Heart right ventricle (tissue), 16 donors: Measurements from ENCODE around the gene GTPBP4. TPM values are rescaled to one million over a fixed set of nuclear protein-coding genes. Genes with fewer than 3 reads are reported as not detected.
"Not testable (repeated sequence)": the region's sequence is repeated elsewhere in the genome, so short reads cannot be mapped to it uniquely, and the experiment has no call there.

Source experiments
- ATAC-seq, 8 donors: fragments of 200-7000 bp; cut with Tn5 transposase; one replicate each; pipeline ENCODE4 v1.9.1; 2020; ENCODE audit warnings: mild to moderate bottlenecking in 8 of 8, moderate library complexity in 8 of 8, moderate number of reproducible peaks in 1 of 8
- DNase-seq, 2 donors: peaks; one replicate each; pipeline ENCODE4 v3.0.0-alpha.2; 2020
- H3K27ac ChIP-seq, 10 donors: fragments of 200-600 bp; sonication (generic) in 2 of 10; one replicate each; pipeline versions ENCODE4 v1.5.0 to v1.8.0; 2020 to 2022; ENCODE audit warnings: mild to moderate bottlenecking in 3 of 10
- H3K27me3 ChIP-seq, 7 donors: fragments of 200-600 bp; one replicate each; pipeline ENCODE4 v1.8.0; 2021 to 2022; ENCODE audit warnings: mild to moderate bottlenecking in 2 of 7
- H3K36me3 ChIP-seq, 9 donors: fragments of 200-600 bp; sonication (generic) in 1 of 9; one replicate each; pipeline versions ENCODE4 v1.5.0 to v1.8.0; 2020 to 2022; ENCODE audit warnings: mild to moderate bottlenecking in 2 of 9
- H3K4me1 ChIP-seq, 9 donors: fragments of 200-600 bp; sonication (generic) in 1 of 9; one replicate each; pipeline versions ENCODE4 v1.5.0 to v1.8.0; 2020 to 2022; ENCODE audit warnings: mild to moderate bottlenecking in 4 of 9
- H3K4me3 ChIP-seq, 10 donors: fragments of 200-600 bp; sonication (generic) in 2 of 10; one replicate each; pipeline versions ENCODE4 v1.5.0 to v1.8.0; 2020 to 2022; ENCODE audit warnings: mild to moderate bottlenecking in 7 of 10, moderate library complexity in 2 of 10
- H3K9me3 ChIP-seq, 11 donors: fragments of 200-600 bp in 10 of 11; sonication (generic) in 2 of 11; one replicate each; pipeline versions ENCODE4 v1.5.0 to v1.8.0; 2013 to 2022; ENCODE audit warnings: mild to moderate bottlenecking in 2 of 11, control low read depth in 1 of 11, moderate library complexity in 1 of 11
- CTCF ChIP-seq, 9 donors: fragments of 200-600 bp; sonication (generic) in 2 of 9; IDR thresholded peaks; one replicate each; pipeline versions ENCODE4 v1.5.0 to v1.8.0; 2021 to 2022; ENCODE audit warnings: antibody characterized with exemption in 9 of 9, mild to moderate bottlenecking in 5 of 9, moderate library complexity in 1 of 9
- WGBS, 2 donors: extraction: QIAGEN DNeasy Blood & Tissue Kit; methylation state at CpG; one replicate each; pipeline ENCODE4 v1.1.7; 2013; ENCODE audit warnings: inconsistent platforms in 1 of 2; 5-methylcytosine and 5-hydroxymethylcytosine counted together
- intact Hi-C, 10 donors: fragments of 100-400 bp; cut with DNase I; formaldehyde crosslinking; loops; one replicate each; pipeline versions ENCODE4 v1.11.1 to v1.14.2; 2022
- polyA plus RNA-seq, 2 donors: library from polyadenylated mRNA; stranded (reverse); fragments of 200-250 nt; gene quantifications; one replicate each; pipeline ENCODE4 v1.2.3, GENCODE V29; 2013
- total RNA-seq, 10 donors: library from RNA; stranded (reverse); fragmentation: NEBNext Ultra II Directional in 3 of 10; extraction: Animal tissue kit (Norgen Biotek cat#: 25700) in 3 of 10; gene quantifications; one replicate each; pipeline versions ENCODE4 v1.2.1 to v1.2.4, GENCODE V29; 2021 to 2023
- donor health status: Arrhythmogenic right ventricular cardiomyopathy.
- donor health status: ischemic (EF 13 %, LVEDD 7.1; RV severe dilation, severe dysfunction).
- donor health status: healthy with polysubstance abuse.
- donor health status: DM: no; HTN: yes; CAD: no.
- donor health status: DM: no; HTN: no; CAD: no.
- donor health status: ischemic (EF 25% LVEDD 6.9; RV normal size, moderate dysfunction).
- donor health status: ischemic (EF 25% LVEDD 5.7; RV mildly dilated, moderate dysfunction).
- donor health status: healthy.
- donor health status: DM: yes; HTN: yes; CAD: no.
- donor health status: Ischemic cardiomyopathy.
- donor health status: ischemic (EF 35%, LVEDD 5.7; RV mildly dilated, moderate dysfunction).
- donor health status: nonischemic (EF 11% LVEDD 7.7; RV severe dilation, severe dysfunction).
- donor health status: DM: yes; HTN: yes; CAD: no.
- donor health status: PGD.
- donor health status: ischemic (EF 29% LVEDD 5.4; RV normal size, mild dysfunction).
- donor health status: nonischemic (EF 23%, LVEDD 6.1; RV moderate dilation, normal function).

Gene GTPBP4
- total and polyA plus RNA-seq, 12 donors: 13.0 to 44.9 (median 29.4) TPM

DNA sequence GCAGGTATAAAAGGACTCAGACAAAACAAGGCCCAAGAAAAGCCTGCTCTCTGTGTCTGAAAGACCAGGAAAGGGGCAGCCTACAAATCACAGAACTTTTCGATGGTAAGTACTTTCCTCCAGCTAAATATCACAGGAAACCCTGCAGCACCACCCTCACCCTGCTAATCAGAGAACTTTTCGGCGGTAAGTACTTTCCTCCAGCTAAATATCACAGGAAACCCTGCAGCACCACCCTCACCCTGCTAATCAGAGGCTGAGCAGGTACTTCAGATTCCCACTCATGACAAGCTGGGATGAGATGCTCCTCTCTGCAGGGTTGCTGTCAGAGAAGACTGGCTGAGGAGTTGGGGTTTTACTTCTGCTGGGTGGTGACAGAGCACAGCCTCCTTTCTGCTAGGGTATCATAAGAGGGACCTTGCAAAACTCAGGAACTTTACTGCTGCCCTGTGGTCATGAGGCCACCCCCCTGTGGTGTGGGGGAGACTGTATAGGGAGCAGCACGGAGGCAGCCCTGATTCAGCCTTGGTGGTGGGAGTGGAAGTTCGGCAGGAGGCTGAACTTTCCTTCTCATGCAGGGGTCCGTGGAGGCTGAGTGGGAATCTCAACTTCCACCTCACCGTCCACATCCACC lies 75.1 kb downstream of the GTPBP4 start:
- intact Hi-C loops: no loop called here
- no peaks in the 10 kb centered on the region for H3K9me3 ChIP-seq
- no peak for TF ChIP-seq CTCF (IDR thresholded peaks at IDR 0.05)
- H3K27me3 ChIP-seq: no peaks in the 10 kb centered on the region
- H3K36me3 ChIP-seq: peaks cover 0 to 26% (median 0%) of the 10 kb centered on the region in 9 donors
- 59 to 68% methylated on average over 7 of the region's 7 CpGs for WGBS, 2 donors
- DNase-seq: no peak
- peaks cover 3 to 61% (median 43%) of the 10 kb centered on the region in 9 donors for H3K4me1 ChIP-seq
- H3K4me3 ChIP-seq: no peak overlapping the region
- H3K27ac ChIP-seq: peak overlapping the region in 2 of 10 donors; percentile 2 to 69
- peak in 3 of 8 donors; percentile 14 to 46 (median 38) for ATAC-seq

DNA sequence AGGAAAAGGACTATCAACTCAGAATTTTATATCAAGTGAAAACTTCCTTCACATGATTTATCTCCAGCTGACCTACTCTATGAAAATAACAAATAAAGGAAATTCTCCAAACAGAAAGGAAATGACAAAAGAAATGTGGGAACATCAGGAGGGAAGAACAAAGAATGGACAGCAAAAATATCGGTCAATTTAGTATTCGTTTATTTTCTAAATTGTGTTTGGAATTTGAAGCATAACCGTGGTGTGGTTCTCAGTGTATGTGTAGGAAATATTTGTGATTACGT lies 76.7 kb downstream of the GTPBP4 start:
- no peak for DNase-seq
- no peaks in the 10 kb centered on the region for H3K9me3 ChIP-seq
- peaks cover 0 to 13% (median 0%) of the 10 kb centered on the region in 9 donors for H3K36me3 ChIP-seq
- no peak for TF ChIP-seq CTCF (IDR thresholded peaks at IDR 0.05)
- WGBS, 2 donors: 80 to 84% methylated on average over 4 of the region's 4 CpGs
- ATAC-seq: no peak
- H3K4me1 ChIP-seq: peaks cover 0 to 60% (median 28%) of the 10 kb centered on the region in 9 donors
- no peaks in the 10 kb centered on the region for H3K27me3 ChIP-seq
- no peak overlapping the region for H3K4me3 ChIP-seq
- intact Hi-C loops: no loop called here
- no peak overlapping the region for H3K27ac ChIP-seq

DNA sequence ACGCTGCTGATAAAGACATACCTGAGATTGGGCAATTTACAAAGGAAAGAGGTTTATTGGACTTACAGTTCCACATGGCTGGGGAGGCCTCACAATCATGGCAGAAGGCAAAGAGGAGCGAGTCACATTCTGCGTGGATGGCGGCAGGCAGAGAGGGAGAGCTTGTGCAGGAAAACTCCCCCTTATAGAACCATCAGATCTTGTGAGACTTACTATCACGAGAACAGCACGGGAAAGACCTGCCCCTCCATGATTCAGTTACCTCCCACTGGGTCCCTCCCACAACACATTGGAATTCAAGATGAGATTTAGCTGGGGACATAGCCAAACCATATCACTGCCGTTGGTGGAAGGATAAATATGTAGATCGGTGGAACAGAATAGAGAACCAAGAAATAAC lies 78.5 kb downstream of the GTPBP4 start:
- Histone ChIP-seq H3K4me1 (peaks cover 0 to 53% (median 19%) of the 10 kb centered on the region in 9 donors), H3K36me3 (peaks cover 0 to 14% (median 2%) of the 10 kb centered on the region in 9 donors)
- H3K27ac ChIP-seq, DNase-seq, H3K27me3 ChIP-seq, intact Hi-C loops, H3K9me3 ChIP-seq, H3K4me3 ChIP-seq, ATAC-seq: not testable (repeated sequence)
- WGBS, 2 donors: 77 to 79% methylated on average over 8 of the region's 8 CpGs

- intact Hi-C loops: no loop called here
- ATAC-seq: no peak
- 89 to 91% methylated on average over 10 of the region's 10 CpGs for WGBS, 2 donors
- Histone ChIP-seq H3K9me3 (no peaks in the 10 kb centered on the region), H3K36me3 (peaks cover 0 to 26% (median 9%) of the 10 kb centered on the region in 9 donors), H3K27ac (no peak overlapping the region), H3K4me3 (no peak overlapping the region), H3K27me3 (no peaks in the 10 kb centered on the region), H3K4me1 (peaks cover 0 to 35% (median 6%) of the 10 kb centered on the region in 9 donors)
- TF ChIP-seq CTCF (IDR thresholded peaks at IDR 0.05): no peak
- DNase-seq: no peak
These were observed 80.4 kb downstream of the GTPBP4 start for GRCh38 chr10:1068380-1069361.

Other genes with a start within 250 kb of the GTPBP4 start
- gene LARP4B, start 56.7 kb upstream of the GTPBP4 start, total RNA-seq: 10 to 100 TPM; 58.7 to 82.6 (median 65.8) TPM
- gene LARP4B, start 56.7 kb upstream of the GTPBP4 start, polyA plus RNA-seq: 10 to 100 TPM; 10.6 to 39.1 TPM
- 1 to 10 TPM in 1 of 10 donors, under 1 TPM in 5, not detected in 4; 0.35 to 1.2 (median 0.49) TPM for gene IDI2, start 37.4 kb downstream of the GTPBP4 start, total RNA-seq
- under 1 TPM; 0.07 to 0.22 TPM for gene IDI2, start 37.4 kb downstream of the GTPBP4 start, polyA plus RNA-seq
- 10 to 100 TPM; 14.4 to 21.9 (median 18.9) TPM for gene IDI1, start 60.7 kb downstream of the GTPBP4 start, total RNA-seq
- gene IDI1, start 60.7 kb downstream of the GTPBP4 start, polyA plus RNA-seq: 10 to 100 TPM in 1 of 2 donors, 1 to 10 TPM in 1; 8.9 to 26.0 TPM
- 10 to 100 TPM; 25.0 to 36.5 (median 32.6) TPM for gene WDR37, start 68.0 kb downstream of the GTPBP4 start, total RNA-seq
- 10 to 100 TPM in 1 of 2 donors, 1 to 10 TPM in 1; 6.8 to 15.0 TPM for gene WDR37, start 68.0 kb downstream of the GTPBP4 start, polyA plus RNA-seq